Left kidney (tissue), 8 donors: Measurements from ENCODE around the gene NOTCH3. TPM values are rescaled to one million over a fixed set of nuclear protein-coding genes. Genes with fewer than 3 reads are reported as not detected.

Source experiments
- DNase-seq: peaks from one replicate; pipeline ENCODE4 v3.0.0-alpha.2; 2013
- long read RNA-seq, 8 donors: transcript quantifications; one replicate each; lab custom pipeline, GENCODE V29; 2026
- polyA plus RNA-seq: library from polyadenylated mRNA; unstranded; fragments of 120-200 nt; gene quantifications from one replicate; pipeline ENCODE4 v1.2.1, GENCODE V29; 2013; ENCODE audit not compliant: insufficient read length

Gene NOTCH3
- polyA plus RNA-seq = 102 TPM
- long read RNA-seq, donor 1, full-length matches to known transcripts = 2 of 20 reads
- long read RNA-seq, donor 1, partial matches to known transcripts = 18 of 20 reads
- long read RNA-seq, donor 1, other reads (novel, unspliced or antisense) = 0 of 20 reads
- long read RNA-seq, donor 2, full-length matches to known transcripts = 1 of 13 reads
- long read RNA-seq, donor 2, partial matches to known transcripts = 12 of 13 reads
- long read RNA-seq, donor 2, other reads (novel, unspliced or antisense) = 0 of 13 reads
- long read RNA-seq, donor 3, full-length matches to known transcripts = 1 of 6 reads
- long read RNA-seq, donor 3, partial matches to known transcripts = 5 of 6 reads
- long read RNA-seq, donor 3, other reads (novel, unspliced or antisense) = 0 of 6 reads
- long read RNA-seq, donor 4, partial matches to known transcripts = 0 of 1 reads
- long read RNA-seq, donor 4, other reads (novel, unspliced or antisense) = 0 of 1 reads
- long read RNA-seq, donor 5, full-length matches to known transcripts = 2 of 2 reads
- long read RNA-seq, donor 5, partial matches to known transcripts = 0 of 2 reads
- long read RNA-seq, donor 5, other reads (novel, unspliced or antisense) = 0 of 2 reads
- long read RNA-seq, donor 6, full-length matches to known transcripts = 3 of 18 reads
- long read RNA-seq, donor 6, partial matches to known transcripts = 15 of 18 reads
- long read RNA-seq, donor 6, other reads (novel, unspliced or antisense) = 0 of 18 reads
- long read RNA-seq, donor 7, full-length matches to known transcripts = 1 of 7 reads
- long read RNA-seq, donor 7, partial matches to known transcripts = 6 of 7 reads
- long read RNA-seq, donor 7, other reads (novel, unspliced or antisense) = 0 of 7 reads
- long read RNA-seq, donor 8 = 0 reads

DNA sequence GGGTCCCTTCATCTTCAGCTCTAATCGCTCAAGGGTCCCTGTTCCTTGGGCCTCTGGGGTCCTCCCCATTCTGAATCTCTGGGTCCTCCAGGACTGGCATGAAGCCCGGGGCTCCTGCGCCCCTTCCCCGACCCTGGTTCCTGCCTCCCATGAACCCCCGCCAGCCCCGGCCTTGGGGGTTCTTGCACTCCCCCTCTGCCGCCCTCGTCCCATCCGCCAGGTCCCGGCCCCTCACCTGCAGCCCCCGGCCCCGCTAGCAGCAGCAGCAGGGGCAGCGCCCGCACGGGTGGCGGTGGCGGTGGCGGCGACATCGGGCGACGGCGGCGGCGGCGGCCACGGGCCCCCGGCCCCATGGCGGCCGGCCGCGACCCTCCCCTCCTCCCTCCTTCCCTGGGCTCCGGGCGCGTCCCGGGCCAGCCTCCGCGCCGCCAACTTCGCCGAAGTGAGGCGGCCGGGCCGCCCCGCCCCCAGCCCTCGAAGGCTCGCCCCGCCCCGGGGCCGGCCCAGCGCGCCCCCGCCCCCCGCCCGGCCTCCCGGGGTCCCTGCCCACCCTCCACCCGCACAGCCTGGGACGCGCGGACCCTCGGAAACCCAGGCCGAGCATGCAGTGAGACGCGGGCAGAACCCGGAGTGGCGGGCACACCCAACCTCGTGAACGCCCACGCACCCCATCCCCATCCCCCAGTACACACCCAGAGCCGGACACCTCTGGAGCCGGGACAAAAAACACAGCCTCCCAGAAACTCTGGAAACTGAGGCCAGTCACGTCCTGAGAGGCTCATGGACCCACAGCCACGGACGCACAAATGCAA lies at the start of gene NOTCH3:
Gene NOTCH3, minus strand, starts transcription at position 443 of the 812 bp plus-strand sequence. Its CDS starts 90 bp downstream, at position 353.
- no peak for DNase-seq

DNA sequence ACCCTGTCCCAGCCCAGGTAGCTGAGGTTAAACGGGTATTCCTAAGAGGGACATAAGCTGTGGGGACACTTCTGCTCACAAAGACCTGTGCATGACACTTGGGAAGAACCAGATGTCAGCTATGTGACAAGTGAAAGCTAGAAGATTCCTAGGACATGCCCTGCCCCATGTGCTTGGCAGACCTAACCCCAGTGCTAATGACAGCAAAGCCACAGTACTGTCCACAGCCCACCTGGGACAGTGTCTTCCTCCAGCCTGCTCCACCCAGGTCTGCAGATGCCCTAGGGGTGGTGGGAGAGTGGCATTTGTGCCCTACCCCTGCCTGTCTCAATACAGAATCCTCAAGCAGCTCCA lies 49.8 kb upstream of the NOTCH3 start:
- no peak for DNase-seq

DNA sequence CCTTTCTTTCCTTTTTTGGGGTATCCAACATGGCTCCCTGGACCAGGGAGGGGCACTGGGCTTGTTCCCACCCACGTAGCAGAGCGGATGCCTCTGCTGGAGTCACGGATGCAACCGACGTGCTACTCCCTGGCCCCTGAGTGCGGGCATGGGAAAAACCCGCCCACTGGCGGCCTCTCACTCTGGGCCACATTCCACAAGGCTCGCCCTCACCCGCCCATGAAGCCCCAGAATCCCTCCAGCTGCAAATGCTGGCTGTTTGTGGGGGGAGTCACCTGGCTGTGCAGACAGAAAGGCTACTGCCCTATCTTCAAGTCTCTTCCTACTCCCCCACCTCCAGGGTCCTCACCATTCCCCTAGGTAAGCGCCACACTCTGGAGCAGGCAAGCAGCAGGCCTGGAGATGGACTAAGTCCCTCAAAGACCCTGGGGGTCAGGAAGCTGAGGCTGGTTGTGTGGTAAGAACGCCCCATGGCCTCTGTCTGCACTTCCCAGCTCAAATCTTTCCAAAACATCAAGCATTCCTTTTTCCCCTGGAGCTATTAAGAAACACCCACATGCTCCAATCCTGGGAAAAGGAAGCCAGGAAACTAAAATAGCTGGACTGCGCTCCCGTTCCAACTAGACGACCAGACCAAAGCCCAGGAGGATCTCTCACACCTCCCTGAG lies 49.3 kb upstream of the NOTCH3 start:
- DNase-seq = peak; percentile 64

DNA sequence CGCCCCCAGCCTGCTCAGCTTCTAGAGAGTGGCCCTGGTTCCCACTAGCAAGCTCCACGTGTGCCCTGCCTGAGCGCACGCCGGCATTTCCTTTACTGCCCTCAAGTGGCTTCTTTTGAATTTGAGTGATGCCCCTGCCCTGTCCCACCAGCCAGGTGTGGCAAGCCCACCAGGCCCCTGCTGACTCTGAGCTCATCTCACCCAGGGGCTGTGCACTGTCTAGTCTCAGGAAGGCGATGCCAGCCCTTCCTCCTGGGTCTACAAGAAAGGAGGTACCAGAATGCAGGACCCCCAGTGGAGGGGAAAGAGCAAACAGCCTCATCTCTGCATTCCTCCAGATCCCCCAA lies 48.7 kb upstream of the NOTCH3 start:
- no peak for DNase-seq

DNA sequence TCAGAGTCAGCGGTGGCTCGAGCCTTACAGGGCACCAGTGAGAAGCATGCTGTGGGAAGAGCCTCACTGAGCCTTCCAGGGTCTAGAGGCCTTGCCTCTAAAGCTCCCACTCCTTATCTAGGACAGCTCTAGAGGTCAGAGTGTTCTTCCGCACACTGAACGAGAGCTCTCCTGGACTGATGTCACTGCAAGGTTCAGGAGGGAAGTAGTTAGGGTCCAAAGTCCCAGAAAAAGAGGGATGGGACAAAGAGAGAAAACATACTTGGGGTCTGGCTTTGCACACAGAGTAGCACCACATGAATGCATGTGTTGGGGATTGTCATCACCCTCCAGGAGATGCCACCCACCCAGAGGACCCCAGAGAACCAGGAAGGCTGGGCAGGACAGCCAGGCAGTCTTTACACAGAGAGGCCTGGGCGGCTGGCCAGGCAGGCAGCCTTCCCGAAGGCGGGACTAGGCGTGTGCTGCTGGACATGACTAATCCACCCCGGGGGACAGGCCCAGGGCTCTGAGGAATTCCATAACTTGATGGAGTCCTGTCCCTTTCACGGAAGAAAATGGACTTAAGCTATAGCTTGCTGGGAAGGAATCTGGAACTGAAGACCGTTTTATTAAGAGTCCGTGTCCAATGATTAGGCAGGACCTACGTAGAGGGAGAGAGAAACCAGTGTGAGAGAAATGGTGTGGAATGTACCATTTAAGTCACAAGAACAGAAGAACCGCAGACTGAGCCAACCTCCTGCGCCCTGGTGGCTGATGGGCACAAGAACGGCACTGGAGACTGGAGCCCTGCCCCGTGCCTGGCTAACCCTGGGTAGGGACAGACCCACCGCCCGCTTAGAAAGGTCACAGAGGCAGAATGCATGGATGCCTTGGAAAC lies 48.1 kb upstream of the NOTCH3 start:
- no peak for DNase-seq

DNA sequence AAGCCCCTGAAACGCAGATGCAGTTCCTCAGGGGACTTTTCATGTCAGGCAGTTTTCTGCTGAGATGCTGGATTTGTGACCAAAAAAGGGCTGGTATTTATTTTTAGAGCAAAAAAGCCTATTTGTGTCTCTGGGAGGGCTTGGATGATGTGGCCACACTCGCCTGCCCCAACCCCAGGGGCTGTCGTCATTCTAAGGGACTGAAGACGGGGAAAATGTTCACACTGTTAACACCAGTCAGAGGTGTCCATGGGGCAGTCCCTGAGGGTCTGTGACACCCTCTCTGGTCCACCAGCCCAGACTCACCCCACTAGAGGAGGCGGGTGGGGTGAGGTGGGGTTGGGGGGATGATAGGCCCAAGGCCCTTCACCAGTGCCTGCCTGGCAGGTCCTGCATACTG lies 47.3 kb upstream of the NOTCH3 start:
- DNase-seq = no peak

DNA sequence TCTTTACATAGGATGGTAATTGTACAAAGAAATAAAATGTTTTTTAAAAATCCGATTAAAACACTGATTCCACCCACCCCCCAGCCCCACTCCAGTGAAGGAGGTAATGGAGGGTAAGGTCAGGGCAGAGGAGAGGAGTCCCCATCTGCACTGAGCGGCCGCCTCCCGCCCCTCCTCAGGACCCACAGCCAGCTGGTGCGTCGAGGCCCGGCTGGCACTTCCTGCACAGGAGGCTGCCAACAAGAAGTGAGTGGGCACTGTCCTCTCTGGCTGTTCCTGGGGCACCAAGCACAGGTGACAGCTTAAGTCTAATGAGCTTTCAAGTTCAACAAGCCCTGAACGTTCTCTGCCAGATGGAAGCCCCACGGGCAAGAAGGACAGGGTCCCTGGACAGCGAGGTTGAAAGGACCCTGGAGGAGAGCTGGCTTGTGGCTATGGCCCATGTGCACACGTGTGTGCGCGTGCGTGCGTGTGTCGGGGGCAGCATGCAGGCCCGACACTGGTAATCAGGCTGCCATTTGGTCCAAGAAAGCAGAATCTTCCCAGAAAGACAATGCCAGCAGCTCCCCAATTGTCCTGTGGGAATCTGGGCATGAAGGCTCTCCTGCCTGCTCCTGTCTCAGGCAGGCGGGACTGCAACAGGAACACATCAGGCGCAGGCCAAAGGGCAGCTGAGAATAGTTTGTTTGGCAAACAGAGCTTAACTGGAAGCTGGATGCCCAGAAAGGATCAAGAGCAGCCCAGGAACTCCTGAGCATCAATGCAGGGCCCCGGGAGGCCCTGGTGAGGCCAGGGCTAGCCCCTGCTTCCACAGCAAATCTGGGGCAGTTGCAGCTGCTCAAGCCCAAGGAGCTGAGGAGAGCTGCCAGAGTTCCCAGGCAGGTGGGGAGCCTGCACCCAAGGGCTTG lies 46.6 kb upstream of the NOTCH3 start:
- no peak for DNase-seq

DNA sequence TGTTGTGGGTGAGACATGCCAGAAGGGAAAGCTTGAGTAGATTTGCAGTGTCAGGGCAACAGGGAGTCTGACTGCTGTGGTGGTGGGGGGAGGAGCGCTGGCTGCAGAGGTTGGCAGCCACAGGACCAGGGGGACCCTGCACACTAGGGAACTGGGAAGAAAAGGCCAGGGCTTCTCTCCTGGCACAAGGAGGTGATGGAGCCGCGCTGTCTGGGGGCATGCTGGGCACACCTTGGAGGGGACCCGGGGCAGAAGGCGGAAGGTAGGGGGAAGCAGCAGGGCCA lies 45.3 kb upstream of the NOTCH3 start:
- no peak for DNase-seq

DNA sequence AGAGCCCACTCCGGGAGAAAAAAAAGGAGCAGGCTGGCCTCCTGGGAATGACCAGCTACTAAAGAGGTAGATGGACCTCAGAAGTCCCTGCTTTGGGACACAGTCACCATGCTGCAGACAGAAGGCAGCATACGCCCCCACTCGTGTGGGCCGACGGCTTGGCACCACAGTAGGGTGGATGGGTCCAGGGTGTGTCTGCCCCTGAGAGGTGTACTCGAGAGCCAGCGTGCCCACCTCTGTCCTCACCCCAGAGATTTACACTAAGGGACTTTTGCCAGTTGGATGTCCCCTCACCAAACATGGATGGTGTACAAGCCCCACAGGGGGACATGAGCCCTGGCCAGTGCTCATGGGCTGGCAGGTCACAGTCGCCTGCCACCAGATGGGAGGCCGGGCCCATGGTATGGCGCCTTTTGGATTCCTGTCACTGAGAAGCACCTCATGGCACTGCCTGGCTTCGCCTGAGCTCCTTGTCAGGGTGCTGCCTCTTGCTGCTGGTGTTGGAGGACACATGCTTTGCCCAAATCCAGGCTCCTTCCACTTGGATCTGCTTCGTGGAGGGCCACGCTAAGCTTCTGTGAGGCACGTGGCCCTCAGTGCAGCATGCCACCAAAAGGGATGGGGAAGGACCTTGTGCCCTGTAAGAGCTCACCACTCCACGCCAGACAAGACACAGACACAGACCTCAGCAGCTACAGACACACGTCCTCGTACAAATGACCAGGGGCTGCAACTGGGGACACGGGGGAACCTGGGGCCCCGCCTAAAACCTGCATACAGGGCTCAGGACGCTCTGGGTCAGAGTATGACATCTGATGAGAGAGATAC lies 44.8 kb upstream of the NOTCH3 start:
- no peak for DNase-seq

DNA sequence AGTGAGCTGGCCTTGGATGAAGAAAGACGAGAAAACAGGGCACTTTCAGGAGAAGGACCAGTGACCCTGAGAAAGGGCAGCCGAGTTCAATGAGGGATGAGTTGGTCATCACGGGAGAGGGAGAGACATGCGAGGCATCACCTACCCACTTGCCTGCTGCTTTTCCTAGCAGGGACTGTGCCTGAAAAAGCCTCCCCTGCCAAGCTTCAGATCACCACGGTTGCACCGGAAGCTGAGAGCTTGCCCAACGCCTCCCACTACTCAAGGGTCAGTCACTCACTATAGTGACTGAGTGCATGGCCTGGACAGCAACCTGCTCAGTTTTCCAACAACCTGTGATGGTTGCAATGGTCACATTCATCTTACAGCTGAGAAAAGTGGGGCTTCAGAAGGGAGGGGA lies 44.0 kb upstream of the NOTCH3 start:
- no peak for DNase-seq

DNA sequence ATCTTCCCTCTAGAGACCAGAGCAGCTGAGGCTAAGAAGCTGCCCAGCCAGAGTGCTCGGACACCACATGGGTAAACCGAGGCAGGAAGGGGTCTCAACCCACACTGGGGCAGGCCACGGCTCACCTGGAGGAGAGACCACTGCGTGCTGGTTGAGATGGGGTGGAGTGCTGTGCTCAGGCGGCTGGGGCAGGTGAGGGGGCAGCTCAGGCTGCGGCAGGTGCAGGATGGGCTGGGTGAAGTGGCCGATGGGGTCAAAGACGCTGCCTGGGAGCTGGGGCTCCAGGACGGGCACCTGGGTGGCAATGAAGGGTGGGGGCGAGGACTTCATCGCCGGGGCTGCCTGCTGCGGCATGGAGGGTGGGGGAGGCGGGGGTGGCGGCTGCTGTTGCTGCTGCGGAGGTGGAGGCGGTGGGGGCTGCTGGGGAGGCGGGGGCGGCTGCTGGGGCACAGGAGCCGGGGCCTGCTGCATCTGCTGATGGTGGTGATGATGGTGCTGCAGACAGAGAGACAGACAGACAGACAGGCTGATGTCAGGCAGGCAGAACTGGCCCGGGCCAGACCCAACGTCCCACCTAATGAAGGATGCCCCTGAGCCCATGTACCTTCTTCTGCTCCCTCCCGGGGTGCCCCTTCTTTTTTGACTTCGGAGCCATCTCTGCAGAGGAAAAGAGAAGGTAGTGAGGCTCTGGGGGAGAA lies 43.5 kb upstream of the NOTCH3 start:
- DNase-seq = no peak

DNA sequence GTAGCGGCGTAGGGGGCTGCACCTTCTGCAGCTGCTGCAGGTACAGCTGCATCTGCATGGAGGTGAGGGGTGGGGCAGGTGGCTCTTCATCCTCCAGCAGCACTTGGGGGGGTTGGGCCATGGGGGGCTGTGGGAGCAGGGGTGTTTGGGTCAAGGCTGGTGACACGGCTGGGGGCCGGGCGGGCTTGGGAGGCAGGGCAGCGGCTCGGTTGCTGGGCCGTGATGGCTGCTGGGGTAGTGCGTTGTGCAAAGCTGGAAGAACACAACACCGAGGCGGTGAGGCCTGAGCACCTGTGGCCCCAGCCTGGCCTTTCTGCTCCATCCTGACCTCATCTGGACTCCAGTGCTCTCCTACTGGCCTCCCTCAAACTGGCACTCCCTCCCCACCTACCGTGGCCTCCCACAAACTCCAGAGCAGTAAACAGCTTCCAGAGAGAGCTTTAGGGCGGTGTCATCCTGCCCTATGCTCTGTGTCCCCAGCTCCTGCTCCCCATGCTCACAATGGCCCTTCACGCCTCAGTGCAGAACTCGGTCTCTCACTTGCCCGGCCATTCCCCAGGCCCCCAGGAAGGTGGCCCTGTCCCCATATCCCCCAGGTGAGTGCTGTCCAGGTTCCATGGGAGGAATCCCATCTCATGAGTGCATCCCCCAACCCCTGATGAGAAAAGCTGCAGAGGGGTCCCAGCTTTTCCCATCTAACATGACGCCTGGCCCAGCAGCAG lies 42.6 kb upstream of the NOTCH3 start:
- DNase-seq = no peak

DNA sequence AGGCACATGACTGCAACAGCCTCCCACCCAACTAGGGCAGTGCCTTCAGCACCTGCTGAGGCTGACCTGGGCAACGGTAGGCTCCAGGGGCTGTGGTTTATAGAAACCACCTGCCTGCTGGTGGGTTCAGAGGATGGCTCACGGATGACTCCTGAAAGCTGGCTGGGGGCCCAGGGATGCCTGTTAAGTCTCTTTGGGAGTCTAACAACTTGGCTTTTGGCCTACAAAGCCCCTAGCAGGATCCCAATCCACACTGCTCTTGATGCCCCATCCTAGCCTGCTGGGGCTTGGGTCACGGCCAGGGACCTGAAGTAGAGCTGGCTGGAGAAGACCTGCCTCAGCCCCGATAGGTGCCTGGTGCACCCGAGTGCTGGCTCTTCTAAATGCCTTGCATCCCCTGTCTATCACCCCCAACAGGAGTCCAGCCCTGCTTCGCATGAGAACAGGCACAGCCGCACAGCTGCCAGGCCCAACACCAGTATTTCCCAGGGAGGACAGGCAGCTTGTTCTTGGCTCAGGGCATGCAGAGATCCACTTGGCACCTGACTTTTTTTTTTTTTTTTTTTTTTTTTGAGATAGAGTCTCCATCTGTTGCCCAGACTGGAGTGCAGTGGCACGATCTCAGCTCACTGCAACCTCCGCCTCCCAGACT lies 40.6 kb upstream of the NOTCH3 start:
- DNase-seq = no peak

DNA sequence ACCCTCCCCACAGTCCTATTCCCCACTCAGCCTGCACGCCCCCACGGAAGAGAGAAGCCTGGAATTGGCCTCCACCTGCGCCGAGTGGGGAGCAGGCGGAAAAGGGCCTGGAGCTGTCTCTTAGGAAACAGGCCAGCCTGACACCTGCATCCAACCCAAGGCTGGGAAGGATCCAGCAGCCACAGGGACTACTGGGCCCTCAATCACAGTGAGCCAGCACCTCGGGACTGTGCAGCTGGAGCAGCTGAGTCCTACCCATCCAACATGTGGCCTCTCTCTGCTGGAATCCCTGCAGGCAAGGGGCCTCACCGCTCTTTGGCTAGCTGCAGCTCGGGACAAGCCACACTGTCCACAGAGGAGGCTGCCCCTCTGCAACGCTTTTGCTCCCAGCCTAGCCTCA lies 39.7 kb upstream of the NOTCH3 start:
- DNase-seq = no peak

DNA sequence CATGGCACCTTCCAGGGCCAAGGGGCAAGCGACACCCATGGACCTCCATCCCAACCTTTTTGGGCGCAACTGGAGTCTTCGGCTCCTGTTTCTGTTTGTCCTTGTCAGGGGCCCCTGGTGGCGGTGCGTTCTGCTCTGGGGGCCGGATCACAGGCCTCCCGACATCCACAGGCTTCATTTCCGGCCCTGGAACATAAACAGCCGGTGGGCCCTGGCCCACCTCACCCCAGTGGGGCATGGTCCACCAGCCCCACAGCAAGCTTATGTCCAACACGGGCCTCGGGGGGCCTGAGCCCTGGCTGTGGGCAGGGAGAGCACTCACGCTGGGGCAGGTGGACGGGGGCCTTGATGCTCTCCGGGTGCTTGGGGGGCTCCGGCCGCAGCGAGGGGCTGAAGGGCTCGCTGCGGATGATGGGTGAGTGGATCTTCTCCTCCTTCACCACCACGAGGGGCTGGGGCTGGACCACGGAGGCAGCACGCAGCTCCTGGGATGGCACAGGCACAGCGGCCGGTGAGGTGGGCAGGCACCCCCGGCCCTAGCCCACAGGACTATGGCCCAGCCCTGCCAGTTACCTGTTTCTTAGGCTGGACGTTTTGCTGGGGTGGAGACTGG lies 38.6 kb upstream of the NOTCH3 start:
- DNase-seq = no peak

DNA sequence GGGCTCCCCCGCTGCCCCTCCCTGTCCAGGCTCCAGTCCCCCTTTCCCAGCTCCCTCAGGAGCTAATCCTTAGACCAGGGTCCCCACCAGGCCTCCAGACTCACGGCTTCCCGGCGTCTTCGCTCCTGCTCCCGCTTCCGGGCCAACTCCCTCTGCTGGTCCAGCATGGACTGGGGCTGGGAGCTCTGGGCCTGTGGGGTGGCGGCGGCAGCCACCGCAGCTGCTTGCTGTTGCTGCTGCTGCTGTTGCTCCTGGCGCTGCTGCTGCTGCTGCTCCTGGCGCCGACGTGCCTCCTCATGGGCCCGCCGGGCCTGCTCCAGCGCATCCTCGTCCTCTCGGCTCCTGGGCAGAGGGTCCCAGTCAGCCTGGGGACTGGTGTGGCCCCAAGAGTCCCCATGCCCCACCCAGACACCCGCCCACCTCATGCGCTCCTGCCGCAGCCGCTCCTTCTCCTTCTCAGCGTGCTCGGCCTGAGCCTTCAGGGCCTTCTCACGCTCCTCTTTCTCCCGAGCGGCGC lies 37.9 kb upstream of the NOTCH3 start:
- DNase-seq = no peak
